OCI-LY7 (cell line): ENCODE results near the gene CDC42BPB. TPM values are rescaled to one million over a fixed set of nuclear protein-coding genes. Genes with fewer than 3 reads are reported as not detected.

Experiments
- BruUV-seq: library from RNA; stranded (reverse); fragments of 400-500 nt; replicated peaks from 2 replicates; lab custom pipeline; 2021; lab: Mats Ljungman, UMichigan
- CTCF ChIA-PET: fragments of 300-600 bp; sonication (Branson Sonifier 250); formaldehyde crosslinking; loops from one replicate; lab custom pipeline; 2022; ENCODE audit warnings: antibody characterized with exemption; ENCODE audit not compliant: unreplicated experiment; lab: Charles Lee
- POLR2A ChIA-PET: fragments of 300-600 bp; sonication (Branson Sonifier 250); formaldehyde crosslinking; loops from one replicate; lab custom pipeline; 2022; ENCODE audit warnings: antibody characterized with exemption; lab: Charles Lee
- DNase-seq: peaks from one replicate; pipeline ENCODE4 v3.0.0-alpha.2; 2015; ENCODE audit warnings: low spot score
- H2AFZ ChIP-seq: fragments of 200-600 bp; sonication (generic), shearing (Covaris generic); 2 replicates; pipeline ENCODE4 v1.6.1; 2014; ENCODE audit warnings: mild to moderate bottlenecking, antibody characterized with exemption, low read length, moderate library complexity
- H3K27ac ChIP-seq: fragments of 200-600 bp; sonication (generic); 2 replicates; pipeline ENCODE4 v1.5.1; 2014; ENCODE audit warnings: mixed run types, low read depth, mild to moderate bottlenecking, moderate library complexity, low read length, inconsistent platforms; ENCODE audit not compliant: poor library complexity, severe bottlenecking
- H3K36me3 ChIP-seq: fragments of 200-600 bp; sonication (generic); 2 replicates; pipeline ENCODE4 v1.6.1; 2014; ENCODE audit warnings: mild to moderate bottlenecking, antibody characterized with exemption, low read length, moderate library complexity, mixed read lengths; ENCODE audit not compliant: insufficient read depth
- H3K4me1 ChIP-seq: fragments of 200-600 bp; sonication (generic); 2 replicates; pipeline ENCODE4 v1.5.1; 2014; ENCODE audit warnings: mild to moderate bottlenecking, low read length; ENCODE audit not compliant: insufficient read depth, poor library complexity, severe bottlenecking
- H3K4me2 ChIP-seq: fragments of 200-600 bp; sonication (generic); 2 replicates; pipeline ENCODE4 v1.6.1; 2014; ENCODE audit warnings: mild to moderate bottlenecking, low read length
- H3K4me3 ChIP-seq: fragments of 200-600 bp; sonication (generic); 2 replicates; pipeline ENCODE4 v1.5.1; 2014; ENCODE audit warnings: mild to moderate bottlenecking, low read depth, low read length; ENCODE audit not compliant: poor library complexity, severe bottlenecking
- H3K79me2 ChIP-seq: fragments of 200-600 bp; sonication (generic); 2 replicates; pipeline ENCODE4 v1.6.1; 2016; ENCODE audit warnings: low read depth, mild to moderate bottlenecking, low read length, moderate library complexity, mixed read lengths; ENCODE audit not compliant: insufficient read depth
- H3K9me2 ChIP-seq: fragments of 200-600 bp; sonication (generic); 2 replicates; pipeline ENCODE4 v1.6.1; 2016; ENCODE audit warnings: mild to moderate bottlenecking, low read length, mixed read lengths; ENCODE audit not compliant: insufficient read depth
- H3K9me3 ChIP-seq: fragments of 200-600 bp; sonication (generic); 2 replicates; pipeline ENCODE4 v1.6.1; 2014; ENCODE audit warnings: mild to moderate bottlenecking, mixed run types, low read length, mixed read lengths
- H4K20me1 ChIP-seq: fragments of 200-600 bp; sonication (generic); 2 replicates; pipeline ENCODE4 v1.6.1; 2014; ENCODE audit warnings: mild to moderate bottlenecking, antibody characterized with exemption, low read length, moderate library complexity, mixed read lengths; ENCODE audit not compliant: insufficient read depth
- CTCF ChIP-seq: fragments of 200-600 bp; sonication (generic); conservative IDR thresholded peaks from 2 replicates; pipeline ENCODE4 v1.5.1; 2014; ENCODE audit warnings: mild to moderate bottlenecking, antibody characterized with exemption, low read length, moderate library complexity, mixed read lengths
- EZH2phosphoT487 ChIP-seq: fragments of 200-600 bp; sonication (generic); IDR thresholded peaks from 2 replicates; pipeline ENCODE4 v1.6.1; 2018; ENCODE audit warnings: low read depth, borderline replicate concordance, mild to moderate bottlenecking, mixed run types, antibody characterized with exemption, low read length, moderate library complexity, mixed read lengths
- intact Hi-C: fragments of 100-400 bp; cut with micrococcal nuclease; formaldehyde crosslinking; loops from one replicate; pipeline ENCODE4 v1.10.0; 2022; ENCODE audit not compliant: unreplicated experiment
- total RNA-seq, 2 experiments: library from RNA; depleted of rRNA in 1 of 2; stranded (reverse); fragments of >200 nt in 1 of 2; shearing (Covaris generic) in 1 of 2; gene quantifications; 2 replicates each; pipeline ENCODE4 v1.2.3, GENCODE V29; 2014 to 2022

CDC42BPB gene
- total RNA-seq, 2 experiments from 2014 or later = 0.03 to 0.46 TPM

GRCh38 chr14:103008768-103009357 lies 48.5 kb downstream of the CDC42BPB start:
- no peak overlapping the region for H2AFZ ChIP-seq
- H3K9me3 ChIP-seq = no peaks in the 10 kb centered on the region
- CTCF ChIA-PET = no interaction called here
- H3K9me2 ChIP-seq = no peaks in the 10 kb centered on the region
- H3K4me1 ChIP-seq = no peaks in the 10 kb centered on the region
- no peak overlapping the region for H3K27ac ChIP-seq
- TF ChIP-seq CTCF = no peak
- TF ChIP-seq EZH2phosphoT487 = no peak
- H3K79me2 ChIP-seq = no peaks in the 10 kb centered on the region
- H3K4me2 ChIP-seq = no peak overlapping the region
- no peaks in the 10 kb centered on the region for H3K36me3 ChIP-seq
- POLR2A ChIA-PET = no interaction called here
- no TSS peak for BruUV-seq
- H4K20me1 ChIP-seq = no peaks in the 10 kb centered on the region
- DNase-seq = no peak
- no peak overlapping the region for H3K4me3 ChIP-seq
- intact Hi-C loops = loop anchor here (10.0 kb wide), 1 partner anchor 314 kb away; no protein-coding TSS in a partner anchor

DNA sequence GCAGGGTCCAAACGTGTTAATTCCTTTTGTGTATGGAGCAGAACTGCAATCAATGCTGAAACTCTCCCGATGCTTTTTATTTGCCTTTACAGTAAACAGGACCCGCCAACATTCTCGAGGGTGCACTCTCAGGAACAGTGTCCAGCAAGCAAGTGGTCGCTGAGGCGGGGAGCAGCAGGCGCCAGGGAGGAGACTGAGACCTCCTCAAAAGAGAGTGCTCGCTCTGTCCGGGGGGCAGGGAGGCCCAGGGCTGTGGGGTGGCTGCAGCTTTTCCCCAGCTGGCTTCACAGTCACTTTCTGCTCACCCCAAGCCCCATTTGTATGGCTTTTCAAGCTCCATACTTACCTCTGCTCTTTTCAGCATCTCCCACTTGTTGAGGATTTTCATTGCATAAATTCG lies 49.2 kb downstream of the CDC42BPB start:
- TF ChIP-seq CTCF = no peak
- no peak for TF ChIP-seq EZH2phosphoT487
- H3K9me2 ChIP-seq = no peaks in the 10 kb centered on the region
- POLR2A ChIA-PET = no interaction called here

DNA sequence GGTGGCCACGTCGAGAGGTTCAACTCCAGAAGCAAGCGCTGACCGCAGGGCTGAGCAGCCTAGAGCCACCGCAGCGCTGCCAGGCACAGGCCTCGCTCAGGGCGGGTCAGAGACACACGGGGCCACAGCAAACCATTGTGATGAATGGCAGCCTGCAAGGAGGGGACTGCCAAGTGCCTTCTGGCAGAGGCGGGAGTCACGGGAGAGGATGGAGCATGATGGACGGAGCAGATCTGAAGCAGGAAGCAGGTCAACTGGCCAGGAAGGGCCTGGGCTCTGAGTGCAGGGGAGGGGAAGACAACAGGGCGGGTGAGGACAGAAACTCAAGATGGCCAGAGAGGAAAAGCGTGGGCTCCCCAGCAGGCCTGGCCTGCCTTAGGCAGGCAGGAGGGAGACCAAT lies 49.8 kb downstream of the CDC42BPB start:
- H3K79me2 ChIP-seq = no peaks in the 10 kb centered on the region
- CTCF ChIA-PET = no interaction called here
- H3K9me2 ChIP-seq = no peaks in the 10 kb centered on the region
- no TSS peak for BruUV-seq
- H3K4me1 ChIP-seq = no peaks in the 10 kb centered on the region
- TF ChIP-seq CTCF = no peak
- no peak for TF ChIP-seq EZH2phosphoT487
- no peak overlapping the region for H3K4me3 ChIP-seq
- POLR2A ChIA-PET = no interaction called here
- H3K36me3 ChIP-seq = no peaks in the 10 kb centered on the region
- DNase-seq = no peak
- H2AFZ ChIP-seq = no peak overlapping the region
- H3K4me2 ChIP-seq = no peak overlapping the region
- H3K27ac ChIP-seq = no peak overlapping the region
- intact Hi-C loops = loop anchor here (10.0 kb wide), 1 partner anchor 313 kb away; no protein-coding TSS in a partner anchor
- no peaks in the 10 kb centered on the region for H4K20me1 ChIP-seq
- H3K9me3 ChIP-seq = no peaks in the 10 kb centered on the region

More for the DNA sequence above, 49.2 kb downstream of the CDC42BPB start:
- H4K20me1 ChIP-seq = no peaks in the 10 kb centered on the region
- no peak overlapping the region for H2AFZ ChIP-seq
- H3K79me2 ChIP-seq = no peaks in the 10 kb centered on the region
- no peaks in the 10 kb centered on the region for H3K4me1 ChIP-seq
- H3K27ac ChIP-seq = no peak overlapping the region
- no peak for DNase-seq
- no peaks in the 10 kb centered on the region for H3K9me3 ChIP-seq
- no peaks in the 10 kb centered on the region for H3K36me3 ChIP-seq
- H3K4me2 ChIP-seq = no peak overlapping the region
- intact Hi-C loops = loop anchor here (10.0 kb wide), 1 partner anchor 313 kb away; no protein-coding TSS in a partner anchor
- no TSS peak for BruUV-seq
- no peak overlapping the region for H3K4me3 ChIP-seq
- CTCF ChIA-PET = no interaction called here
